Measurements from ENCODE around the gene FYN. TPM values are rescaled to one million over a fixed set of nuclear protein-coding genes. Genes with fewer than 3 reads are reported as not detected.

The FYN gene
- total RNA-seq, 1 experiment from 2014 or later: 37.8 TPM

GRCh38 chr6:111696814-111697213, 176.4 kb downstream of the FYN start:
- no peak for DNase-seq (ENCODE audit: unreplicated experiment)
- no peaks in the 10 kb centered on the region for H3K4me1 Mint-ChIP-seq (ENCODE audit: insufficient read depth, unreplicated experiment)
- H3K36me3 Mint-ChIP-seq (ENCODE audit: insufficient read depth, unreplicated experiment): peaks cover 6% of the 10 kb centered on the region
- H3K27me3 Mint-ChIP-seq (ENCODE audit: insufficient read depth, unreplicated experiment): no peaks in the 10 kb centered on the region
- no peaks in the 10 kb centered on the region for H3K9me3 Mint-ChIP-seq (ENCODE audit: unreplicated experiment)
- H3K4me3 Mint-ChIP-seq (ENCODE audit: unreplicated experiment): no peak overlapping the region
- intact Hi-C loops (cut with micrococcal nuclease): no loop called here
- no peak overlapping the region for H3K27ac Mint-ChIP-seq (ENCODE audit: low read depth, unreplicated experiment)
- no TSS peak for BruUV-seq (replicated peaks)
- no peak for TF ChIP-seq CTCF (IDR thresholded peaks at IDR 0.05; ENCODE audit: unreplicated experiment)
- ChIA-PET POLR2A (interaction anchor here (1.1 kb wide), 1 partner anchor 9 kb away, joined by 4 read pairs; no protein-coding TSS in a partner anchor), CTCF (interaction anchor here (0.5 to 3.4 kb wide), 6 partner anchors 10 to 466 kb away, joined by 3 to 18 read pairs (median 6); no protein-coding TSS in a partner anchor)

DNA sequence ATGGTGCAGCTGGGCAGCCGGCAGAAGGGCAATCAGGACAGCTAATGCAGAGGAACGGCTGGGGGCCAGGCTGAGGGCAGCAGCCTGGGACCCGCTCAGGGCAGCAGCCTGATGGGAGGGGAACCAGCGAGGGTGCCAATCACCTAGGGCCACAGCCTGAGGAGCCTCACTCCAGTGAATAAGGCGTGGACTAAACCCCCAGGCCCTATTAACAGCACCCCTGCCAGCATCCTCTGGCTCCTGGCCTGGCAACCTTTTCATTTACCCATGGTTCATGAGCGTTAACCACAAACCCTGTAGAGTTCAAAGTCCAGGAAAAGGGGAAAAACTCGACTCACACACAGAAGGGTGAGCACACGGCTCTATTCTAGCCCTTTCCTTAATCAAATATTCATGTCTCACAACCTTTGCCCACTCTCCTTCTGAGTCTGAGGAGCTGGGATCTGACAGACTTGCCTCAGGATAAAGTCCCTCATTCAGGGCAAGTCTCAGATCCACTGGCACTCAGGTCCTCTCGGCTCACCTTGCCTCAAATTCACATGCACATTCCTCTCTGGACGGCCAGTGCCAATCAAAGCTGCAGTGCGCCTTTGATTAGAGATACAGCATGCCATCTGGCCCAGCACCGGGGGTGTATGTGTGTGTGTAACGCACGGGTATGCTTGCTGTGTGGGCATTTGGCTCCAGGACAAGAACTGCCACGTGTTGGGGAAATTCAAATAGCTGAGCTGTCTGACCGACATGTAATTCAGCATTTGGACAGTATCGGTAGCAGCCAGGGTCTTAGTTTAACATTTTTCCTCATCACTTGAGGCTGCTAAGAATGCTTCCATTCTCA, 180.7 kb downstream of the FYN start:
- Mint-ChIP-seq H3K27me3 (ENCODE audit: insufficient read depth, unreplicated experiment) (no peaks in the 10 kb centered on the region), H3K27ac (ENCODE audit: low read depth, unreplicated experiment) (no peak overlapping the region), H3K9me3 (ENCODE audit: unreplicated experiment) (no peaks in the 10 kb centered on the region), H3K36me3 (ENCODE audit: insufficient read depth, unreplicated experiment) (no peaks in the 10 kb centered on the region), H3K4me3 (ENCODE audit: unreplicated experiment) (no peak overlapping the region), H3K4me1 (ENCODE audit: insufficient read depth, unreplicated experiment) (no peaks in the 10 kb centered on the region)
- no TSS peak for BruUV-seq (replicated peaks)
- intact Hi-C loops (cut with micrococcal nuclease): no loop called here
- no peak for TF ChIP-seq CTCF (IDR thresholded peaks at IDR 0.05; ENCODE audit: unreplicated experiment)
- no peak for DNase-seq (ENCODE audit: unreplicated experiment)
- CTCF ChIA-PET: interaction anchor here (1.0 kb wide), 1 partner anchor 351 kb away, joined by 3 read pairs; no protein-coding TSS in a partner anchor
- POLR2A ChIA-PET: no interaction called here

- Mint-ChIP-seq H3K4me1 (ENCODE audit: insufficient read depth, unreplicated experiment) (no peaks in the 10 kb centered on the region), H3K4me3 (ENCODE audit: unreplicated experiment) (no peak overlapping the region), H3K27me3 (ENCODE audit: insufficient read depth, unreplicated experiment) (no peaks in the 10 kb centered on the region), H3K27ac (ENCODE audit: low read depth, unreplicated experiment) (no peak overlapping the region), H3K9me3 (ENCODE audit: unreplicated experiment) (no peaks in the 10 kb centered on the region), H3K36me3 (ENCODE audit: insufficient read depth, unreplicated experiment) (no peaks in the 10 kb centered on the region)
- ChIA-PET CTCF (interaction anchor here (1.3 to 1.4 kb wide), 2 partner anchors 19 to 352 kb away, joined by 5 to 6 read pairs; no protein-coding TSS in a partner anchor), POLR2A (no interaction called here)
- TF ChIP-seq CTCF (IDR thresholded peaks at IDR 0.05; ENCODE audit: unreplicated experiment): no peak
- intact Hi-C loops (cut with micrococcal nuclease): no loop called here
- DNase-seq (ENCODE audit: unreplicated experiment): no peak
- BruUV-seq (replicated peaks): no TSS peak
These were observed 181.7 kb downstream of the FYN start for GRCh38 chr6:111691345-111692225.

GRCh38 chr6:111689946-111690345, 183.3 kb downstream of the FYN start:
- CTCF ChIA-PET: interaction anchor here (0.6 kb wide), 1 partner anchor 36 kb away, joined by 3 read pairs; no protein-coding TSS in a partner anchor
- H3K27ac Mint-ChIP-seq (ENCODE audit: low read depth, unreplicated experiment): no peak overlapping the region
- DNase-seq (ENCODE audit: unreplicated experiment): no peak
- intact Hi-C loops (cut with micrococcal nuclease): no loop called here
- H3K4me1 Mint-ChIP-seq (ENCODE audit: insufficient read depth, unreplicated experiment): no peaks in the 10 kb centered on the region
- no peak overlapping the region for H3K4me3 Mint-ChIP-seq (ENCODE audit: unreplicated experiment)
- TF ChIP-seq CTCF (IDR thresholded peaks at IDR 0.05; ENCODE audit: unreplicated experiment): no peak
- no peaks in the 10 kb centered on the region for H3K27me3 Mint-ChIP-seq (ENCODE audit: insufficient read depth, unreplicated experiment)
- BruUV-seq (replicated peaks): no TSS peak
- POLR2A ChIA-PET: no interaction called here
- no peaks in the 10 kb centered on the region for H3K36me3 Mint-ChIP-seq (ENCODE audit: insufficient read depth, unreplicated experiment)
- H3K9me3 Mint-ChIP-seq (ENCODE audit: unreplicated experiment): no peaks in the 10 kb centered on the region
